Activated CD4-positive, alpha-beta T cell treated with anti-CD3 and anti-CD28 coated beads, Interleukin-2, Interleukin-6, amounts not matched to agents 100 ng/mL and 50 ng/mL, durations not matched to agents 16 hours and 8 hours (primary cell): Measurements from ENCODE around the gene PDGFA.

Experiments
- DNase-seq: peaks from one replicate; pipeline ENCODE4 v3.0.0-alpha.2; 2020

Gene PDGFA

DNA sequence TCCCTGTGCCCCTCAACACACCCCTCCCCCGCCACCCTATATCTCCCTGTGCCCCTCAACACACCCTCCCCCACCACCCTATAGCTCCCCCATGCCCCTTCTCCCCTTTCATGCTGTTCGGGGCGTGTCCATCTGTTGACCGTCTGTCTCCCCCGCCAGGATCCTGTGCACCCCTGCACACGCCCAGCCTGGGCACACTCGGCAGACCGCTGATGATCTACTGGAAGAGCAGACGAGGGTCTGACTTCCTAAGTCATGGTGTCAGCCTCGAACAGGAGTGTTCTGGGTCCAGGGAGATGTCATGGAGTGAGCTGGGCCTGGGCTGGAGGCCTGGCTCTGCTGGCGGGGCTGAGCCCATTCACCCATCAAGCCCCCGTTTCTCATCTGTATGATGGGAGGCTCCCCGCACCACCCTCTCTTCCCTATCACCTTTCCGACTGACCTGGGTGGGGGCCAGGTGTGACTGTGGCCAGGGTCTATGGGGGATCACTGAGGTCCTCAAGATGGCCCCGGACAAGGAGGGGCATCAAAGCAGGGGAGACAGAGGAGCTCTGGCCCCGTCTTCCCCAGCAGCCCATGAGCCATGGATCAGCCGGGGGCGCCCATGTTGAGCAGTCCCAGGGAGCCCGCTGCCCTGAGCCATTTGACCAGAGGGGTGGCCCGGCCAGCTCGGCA is 48.3 kb downstream of the PDGFA start:
- DNase-seq = no peak

DNA sequence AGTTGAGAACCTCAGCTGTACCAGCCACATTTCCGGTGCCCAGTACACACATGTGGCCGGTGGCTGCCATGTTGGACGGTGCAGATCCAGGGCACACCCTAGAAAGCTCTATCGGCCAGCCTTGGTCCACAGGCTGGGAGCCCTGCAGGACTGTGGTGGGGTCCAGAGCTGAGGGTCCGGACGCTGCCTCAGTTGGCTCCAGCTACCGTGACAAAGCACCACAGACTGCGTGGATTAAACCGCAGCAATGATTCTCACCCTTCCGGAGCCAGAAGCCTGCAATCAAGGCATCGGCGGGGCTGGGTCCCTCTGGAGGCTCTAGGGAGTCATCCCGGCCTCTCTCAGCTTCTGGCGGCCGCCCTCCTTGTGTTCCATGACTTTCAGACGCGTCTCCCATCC is 50.1 kb downstream of the PDGFA start:
- DNase-seq = no peak

GRCh38 chr7:468681-469562 is 50.7 kb downstream of the PDGFA start:
- DNase-seq = peak; percentile 18

- no peak for DNase-seq
Measured at GRCh38 chr7:467856-468545, 51.6 kb downstream of the PDGFA start.

GRCh38 chr7:467393-467828 is 52.2 kb downstream of the PDGFA start:
- DNase-seq = no peak

DNA sequence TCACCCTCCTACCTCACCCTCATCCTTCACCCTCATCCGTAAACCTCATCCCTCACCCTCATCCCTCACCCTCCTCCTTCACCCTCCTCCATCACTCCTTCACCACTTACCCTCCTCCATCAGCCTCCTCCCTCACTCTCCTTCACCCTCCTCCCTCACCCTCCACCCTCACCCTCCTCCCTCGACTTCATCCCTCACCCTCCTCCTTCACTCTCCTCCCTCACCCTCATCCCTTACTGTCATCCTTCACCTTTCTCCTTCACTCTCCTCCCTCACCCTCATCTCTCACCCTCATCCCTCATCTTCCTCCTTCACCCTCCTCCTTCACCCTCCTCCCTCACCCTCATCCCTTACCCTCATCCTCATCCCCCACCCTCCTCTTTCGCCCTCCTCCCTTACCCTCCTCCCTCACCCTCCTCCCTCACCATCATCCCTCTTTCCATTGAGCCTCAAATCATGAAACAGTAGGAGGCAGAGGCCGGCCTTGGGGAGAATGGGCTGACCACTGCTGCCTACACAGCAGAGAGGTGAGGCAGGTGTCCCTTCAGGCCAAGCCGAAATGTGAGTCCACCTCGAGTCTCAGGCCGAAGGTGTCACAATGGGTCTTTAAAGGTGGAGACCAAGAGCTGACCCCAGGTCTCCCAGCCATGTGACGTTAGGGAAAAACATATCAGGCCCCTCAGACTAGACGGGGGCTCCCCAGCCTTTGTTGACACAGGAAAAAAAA is 53.0 kb downstream of the PDGFA start:
- DNase-seq = no peak

- no peak for DNase-seq
Measured at GRCh38 chr7:465710-466400, 53.8 kb downstream of the PDGFA start.

GRCh38 chr7:464454-465401 is 54.9 kb downstream of the PDGFA start:
- no peak for DNase-seq

DNA sequence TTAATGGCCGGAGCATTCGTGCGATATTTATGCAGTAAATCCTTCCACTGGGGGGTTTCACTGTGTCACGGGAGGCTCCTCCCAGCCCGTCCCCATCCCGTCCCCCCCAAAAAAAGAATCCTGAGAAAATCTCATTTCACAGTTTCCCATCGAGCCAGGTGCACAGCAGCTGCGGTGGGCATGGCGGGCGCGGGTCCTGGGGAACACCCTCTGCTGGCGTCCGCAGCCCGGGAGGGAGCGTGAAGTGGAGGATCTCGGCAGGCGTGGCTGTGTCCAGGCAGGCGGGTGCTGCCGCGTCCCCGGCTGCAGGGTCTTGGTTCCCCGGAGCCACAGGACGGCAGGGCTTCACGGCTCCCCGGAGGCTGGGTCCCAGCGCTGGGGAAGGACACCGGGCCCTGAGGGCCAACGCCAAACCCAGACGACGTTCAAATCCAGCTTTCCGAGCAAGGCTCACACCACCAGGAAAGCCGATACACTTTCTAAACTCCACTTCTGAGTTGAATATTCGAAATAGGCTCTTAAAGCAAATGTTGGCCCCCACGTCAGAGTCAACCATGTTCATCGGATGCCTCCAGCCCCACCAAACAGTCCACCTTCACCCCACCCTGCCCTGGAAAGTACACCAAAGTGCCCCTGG is 55.7 kb downstream of the PDGFA start:
- no peak for DNase-seq

DNA sequence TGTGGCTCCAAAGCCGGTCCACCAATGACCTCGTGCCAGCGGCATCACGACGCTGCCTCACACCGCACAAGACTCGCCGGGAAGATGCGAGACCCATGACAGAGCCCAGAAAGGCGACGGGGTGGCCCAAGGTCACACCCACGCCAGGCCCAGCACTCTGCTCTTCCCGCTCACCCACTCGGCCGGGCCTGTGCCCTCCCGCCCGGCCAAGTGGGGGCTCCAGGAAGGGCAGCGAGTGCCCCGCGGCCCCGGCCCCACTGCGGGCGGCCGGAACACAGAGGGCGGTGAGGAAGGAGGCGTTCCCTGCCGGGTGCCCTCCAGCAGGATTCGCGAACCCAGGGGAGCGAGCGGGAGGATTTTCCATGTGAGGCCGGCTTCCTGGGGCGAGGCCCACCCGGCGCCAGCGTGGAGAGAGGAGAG is 56.3 kb downstream of the PDGFA start:
- DNase-seq = no peak

DNA sequence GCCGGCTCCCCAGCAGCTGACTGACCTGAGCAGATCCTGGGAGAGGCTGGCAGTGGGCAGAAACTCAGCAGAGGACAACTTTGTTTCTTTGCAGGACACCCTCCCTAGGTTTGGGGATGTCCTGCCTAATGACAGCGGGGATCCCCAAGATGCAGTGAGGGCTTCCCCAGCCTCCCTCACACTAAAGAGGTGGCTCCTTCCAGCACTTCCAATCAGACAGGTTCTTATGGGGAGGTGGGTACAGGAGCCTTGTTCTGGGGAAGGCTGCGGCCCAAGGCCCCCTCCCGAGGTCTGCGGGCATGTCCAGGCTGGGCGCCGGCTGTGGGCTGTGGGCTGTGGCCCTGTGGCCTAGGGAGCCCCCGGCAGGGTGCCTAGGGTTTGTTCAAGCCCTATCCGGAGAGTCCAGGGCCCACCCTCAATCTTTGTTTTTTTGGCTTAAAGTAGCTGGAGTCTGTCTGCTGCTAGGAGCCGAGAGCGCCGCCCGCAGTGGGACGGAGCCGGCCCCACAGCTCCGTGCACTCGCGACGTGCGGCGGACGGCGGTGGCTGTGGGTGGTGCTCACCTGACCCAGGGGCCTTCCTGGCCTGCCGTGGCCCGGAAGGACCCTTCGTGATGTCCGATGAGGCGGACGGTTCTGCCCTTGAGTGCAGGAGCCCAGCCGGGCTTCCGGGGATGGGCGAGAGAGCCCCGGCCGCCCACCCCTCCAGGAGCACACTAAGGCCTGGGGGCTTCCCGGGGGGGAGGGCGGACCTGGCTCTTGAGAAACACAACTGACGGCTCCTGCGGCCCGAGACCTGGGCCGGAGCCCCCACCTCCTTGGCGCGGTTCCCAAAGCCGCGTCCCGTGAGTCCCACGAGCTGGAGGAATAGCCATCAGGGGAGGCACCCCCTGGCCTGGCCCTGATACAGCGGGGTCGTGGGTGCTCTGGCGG is 57.2 kb downstream of the PDGFA start:
- no peak for DNase-seq

GRCh38 chr7:461453-462172 is 58.0 kb downstream of the PDGFA start:
- DNase-seq = no peak

GRCh38 chr7:461117-461452 is 58.6 kb downstream of the PDGFA start:
- no peak for DNase-seq

DNA sequence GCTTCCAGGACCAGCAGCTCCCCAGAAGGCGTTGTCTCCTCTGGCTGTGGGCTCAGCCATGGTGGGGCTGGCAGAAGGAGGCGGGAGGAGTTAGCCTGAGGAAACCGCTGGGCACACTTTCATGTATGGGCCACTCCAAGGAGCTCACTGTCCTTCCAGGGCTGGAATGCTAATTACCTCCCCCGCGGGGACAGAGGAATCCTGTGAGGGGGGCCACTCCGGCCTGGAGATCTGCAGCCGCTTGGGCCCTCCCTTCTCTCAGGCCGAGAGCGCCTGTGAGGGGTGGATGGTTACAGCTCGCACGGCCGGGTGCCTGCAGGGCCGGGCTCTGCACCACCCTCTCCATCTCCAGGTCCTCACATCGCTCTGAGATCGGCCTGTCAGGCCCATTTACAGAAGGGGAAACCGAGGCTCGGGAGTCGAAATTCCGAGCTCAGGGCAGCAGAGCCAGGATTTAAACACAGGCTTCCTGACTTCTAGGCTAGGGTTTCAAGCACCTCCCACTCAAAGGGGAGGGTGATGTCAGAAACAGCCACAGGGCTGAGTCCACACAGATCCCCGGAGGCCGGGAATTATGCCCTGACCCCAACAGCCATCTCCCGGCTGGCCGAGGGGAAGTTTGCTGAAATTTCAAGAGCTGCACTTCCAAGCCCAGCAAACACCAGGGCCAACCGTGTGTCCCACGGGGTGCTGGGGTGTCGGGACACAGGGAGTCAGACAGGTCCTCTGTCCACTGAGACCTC is 59.1 kb downstream of the PDGFA start:
- no peak for DNase-seq

- no peak for DNase-seq
Measured at GRCh38 chr7:459584-460373, 59.9 kb downstream of the PDGFA start.

DNA sequence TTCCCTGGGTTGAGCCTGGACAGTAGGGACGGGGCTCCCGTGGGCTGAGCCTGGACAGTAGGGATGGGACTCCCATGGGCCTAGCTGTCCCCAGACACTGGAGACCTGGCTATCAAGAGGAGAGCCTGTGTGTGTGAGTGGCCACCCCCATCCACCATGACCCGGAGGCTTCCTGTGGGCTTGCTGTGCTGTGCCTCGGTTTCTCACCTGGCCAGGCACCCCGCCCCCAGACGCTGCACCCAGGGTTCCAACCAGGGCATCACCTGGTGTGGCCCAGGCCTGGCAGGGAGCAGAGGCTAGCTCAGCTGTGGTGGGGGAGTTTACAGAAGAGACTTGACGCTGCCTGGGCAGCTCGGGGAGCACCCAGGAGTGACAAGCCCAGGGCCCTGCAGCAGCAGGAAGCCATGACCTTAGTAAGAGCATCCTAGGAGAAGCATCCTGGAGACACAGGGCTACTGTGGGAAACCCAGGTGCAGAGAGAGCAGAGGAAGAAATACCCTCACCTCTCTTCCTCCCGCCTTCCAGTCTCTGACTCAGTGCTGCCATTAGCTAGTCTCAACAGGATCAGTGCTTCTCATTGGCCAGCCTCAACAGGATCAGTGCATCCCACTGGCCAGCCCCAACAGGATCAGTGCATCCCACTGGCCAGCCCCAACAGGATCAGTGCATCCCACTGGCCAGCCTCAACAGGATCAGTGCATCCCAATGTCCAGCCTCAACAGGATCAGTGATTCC is 61.0 kb downstream of the PDGFA start:
- DNase-seq = no peak
